H1 (cell line): ENCODE results near the gene PHF10. TPM values are rescaled to one million over a fixed set of nuclear protein-coding genes. Genes with fewer than 3 reads are reported as not detected.

Experiments used
- CHD2 ChIP-seq: IDR thresholded peaks from 2 replicates; pipeline ENCODE4 v1.6.1; 2012; ENCODE audit warnings: low read length, improper control_type of control experiment
- NANOG ChIP-seq: IDR thresholded peaks from 2 replicates; pipeline ENCODE4 v1.6.1; 2011; ENCODE audit warnings: low read length, low read depth, mild to moderate bottlenecking, inconsistent platforms; ENCODE audit not compliant: insufficient read depth, poor library complexity, severe bottlenecking
- RBBP5 ChIP-seq: IDR thresholded peaks from 2 replicates; pipeline ENCODE4 v1.7.1; 2012; ENCODE audit warnings: low read depth, mild to moderate bottlenecking, inconsistent platforms, low read length, moderate library complexity, borderline replicate concordance
- SP1 ChIP-seq: IDR thresholded peaks from 2 replicates; pipeline ENCODE4 v1.6.1; 2011; ENCODE audit warnings: low read depth, low read length
- ZNF274 ChIP-seq: IDR thresholded peaks from 2 replicates; pipeline ENCODE4 v1.7.0; 2012; ENCODE audit warnings: low read length, borderline replicate concordance; ENCODE audit errors: extremely low read depth
- polyA plus RNA-seq, 7 experiments: library from polyadenylated mRNA; depleted of rRNA in 3 of 7; stranded (reverse) in 5 of 7; unstranded in 2 of 7; fragments of >200 nt in 5 of 7; fragments of 200-250 nt in 2 of 7; gene quantifications; 1 replicate in 5 of 7; 2 replicates in 1 of 7; 4 replicates in 1 of 7; pipeline versions ENCODE4 v1.2.1 to v1.2.3, GENCODE V29; 2011 to 2013; ENCODE audit warnings: missing spikeins in 2 of 7, mixed read lengths in 2 of 7
- total RNA-seq: library from RNA; stranded (reverse); fragmentation: NEBNext Ultra II Directional; extraction: Animal tissue kit (Norgen Biotek cat#: 25700); gene quantifications from 2 replicates; pipeline ENCODE4 v1.2.1, GENCODE V29; 2021

Gene PHF10
- total and polyA plus RNA-seq, 2 of the 8 experiments (the other 6 are each of a cell fraction or from before 2014, with no cell fraction given), result 15.6 to 51.1 TPM

DNA sequence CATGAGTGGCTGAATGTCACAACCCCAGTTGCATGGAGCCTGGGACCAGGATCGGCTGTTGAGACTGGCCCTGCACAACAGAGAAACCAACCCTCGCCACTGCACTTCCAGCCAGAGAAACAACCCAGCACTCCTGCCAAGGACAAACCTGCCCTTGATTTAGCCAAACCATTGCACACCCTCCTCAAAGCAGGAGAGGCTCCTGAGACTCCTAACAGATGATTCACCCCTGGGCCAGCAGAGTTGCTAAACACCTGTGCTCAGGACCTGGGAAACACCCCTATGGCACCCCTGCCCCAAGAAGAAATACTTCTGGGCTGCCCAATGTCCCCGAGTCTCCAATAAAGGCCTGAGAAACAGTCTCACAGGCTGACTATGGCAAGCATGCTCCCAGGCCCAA, 40.2 kb downstream of the PHF10 start (continued):
- TF ChIP-seq RBBP5 (no peak), NANOG (no peak), ZNF274 (no peak), SP1 (no peak), CHD2 (no peak)
